Activated CD4-positive, alpha-beta T cell treated with anti-CD3 and anti-CD28 coated beads for 24 hours (primary cell): ENCODE measurements around the gene ALKBH7.
"Not testable (repeated sequence)": the region's sequence is repeated elsewhere in the genome, so short reads cannot be mapped to it uniquely, and the experiment has no call there.

Experiments
- DNase-seq, 2 donors: peaks; one replicate each; pipeline ENCODE4 v3.0.0-alpha.2; 2020; ENCODE audit warnings: low read depth in 2 of 2

ALKBH7 gene, protein sequence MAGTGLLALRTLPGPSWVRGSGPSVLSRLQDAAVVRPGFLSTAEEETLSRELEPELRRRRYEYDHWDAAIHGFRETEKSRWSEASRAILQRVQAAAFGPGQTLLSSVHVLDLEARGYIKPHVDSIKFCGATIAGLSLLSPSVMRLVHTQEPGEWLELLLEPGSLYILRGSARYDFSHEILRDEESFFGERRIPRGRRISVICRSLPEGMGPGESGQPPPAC

DNA sequence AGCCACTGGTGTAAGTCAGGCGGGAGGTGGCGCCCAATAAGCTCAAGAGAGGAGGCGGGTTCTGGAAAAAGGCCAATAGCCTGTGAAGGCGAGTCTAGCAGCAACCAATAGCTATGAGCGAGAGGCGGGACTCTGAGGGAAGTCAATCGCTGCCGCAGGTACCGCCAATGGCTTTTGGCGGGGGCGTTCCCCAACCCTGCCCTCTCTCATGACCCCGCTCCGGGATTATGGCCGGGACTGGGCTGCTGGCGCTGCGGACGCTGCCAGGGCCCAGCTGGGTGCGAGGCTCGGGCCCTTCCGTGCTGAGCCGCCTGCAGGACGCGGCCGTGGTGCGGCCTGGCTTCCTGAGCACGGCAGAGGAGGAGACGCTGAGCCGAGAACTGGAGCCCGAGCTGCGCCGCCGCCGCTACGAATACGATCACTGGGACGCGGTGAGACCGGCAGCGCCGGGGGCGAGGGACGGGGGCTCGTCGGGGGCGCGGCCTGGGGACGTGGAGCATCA is at the start of gene ALKBH7:
Gene ALKBH7, plus strand, starts transcription at position 201 of the 502 bp plus-strand sequence. Its CDS starts 27 bp downstream, at position 228.
- peak; percentile 90 to 96 for DNase-seq

DNA sequence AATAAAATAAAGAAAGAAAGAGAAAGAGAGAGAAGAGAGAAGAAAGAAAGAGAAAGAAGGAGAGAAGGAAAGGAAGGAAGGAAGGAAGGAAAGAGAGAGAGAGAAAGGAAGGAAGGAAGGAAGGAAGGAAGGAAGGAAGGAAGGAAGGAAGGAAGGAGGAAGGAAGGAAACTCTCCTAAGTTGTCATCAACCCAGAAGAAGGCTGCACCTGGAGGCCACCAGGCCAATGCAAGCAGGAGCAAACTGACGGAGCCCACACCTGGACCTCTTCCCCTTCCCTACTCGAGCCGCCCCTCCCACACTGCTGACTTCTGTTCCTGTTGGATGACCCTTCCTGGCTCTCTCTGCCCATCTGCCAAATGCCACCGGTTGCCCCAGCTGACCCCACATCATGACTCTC is 47.8 kb upstream of the ALKBH7 start:
- DNase-seq, result no peak

DNA sequence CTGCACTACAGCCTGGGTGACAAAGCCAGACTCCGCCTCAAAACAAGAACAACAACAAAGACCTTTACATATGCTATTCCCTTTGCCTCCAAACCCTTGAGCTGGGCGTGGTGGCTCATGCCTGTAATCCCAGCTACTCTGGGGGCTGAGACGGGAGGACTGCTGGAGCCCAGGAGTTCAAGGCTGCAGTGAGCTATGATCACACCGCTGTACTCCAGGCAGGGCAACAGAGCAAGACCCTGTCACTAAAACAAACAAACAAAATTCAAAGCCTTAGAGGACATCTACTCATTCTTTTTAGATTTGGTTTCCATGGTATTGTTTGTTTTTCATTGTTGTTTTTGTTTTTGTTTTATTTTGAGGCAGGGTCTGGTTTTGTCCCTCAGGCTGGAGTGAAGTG is 47.0 kb upstream of the ALKBH7 start:
- no peak for DNase-seq

DNA sequence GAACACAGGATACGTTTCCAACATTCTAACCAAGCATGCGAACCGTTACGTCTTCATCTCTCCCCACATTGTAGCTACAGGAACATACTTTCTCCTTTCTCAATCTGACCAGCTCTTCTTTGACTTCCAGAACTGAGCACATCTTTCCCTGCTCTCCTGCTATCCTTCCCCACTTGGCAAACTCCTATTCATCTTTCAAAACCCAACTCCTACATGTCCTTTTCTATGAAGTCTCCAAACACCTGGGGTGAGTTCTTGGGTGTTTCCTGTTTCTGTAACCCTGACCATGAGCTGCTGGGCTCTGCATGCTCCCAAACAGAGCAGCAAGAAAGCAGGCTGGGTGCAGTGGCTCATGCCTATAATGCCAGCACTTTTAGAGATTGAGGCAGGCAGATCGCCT is 45.8 kb upstream of the ALKBH7 start:
- no peak for DNase-seq

DNA sequence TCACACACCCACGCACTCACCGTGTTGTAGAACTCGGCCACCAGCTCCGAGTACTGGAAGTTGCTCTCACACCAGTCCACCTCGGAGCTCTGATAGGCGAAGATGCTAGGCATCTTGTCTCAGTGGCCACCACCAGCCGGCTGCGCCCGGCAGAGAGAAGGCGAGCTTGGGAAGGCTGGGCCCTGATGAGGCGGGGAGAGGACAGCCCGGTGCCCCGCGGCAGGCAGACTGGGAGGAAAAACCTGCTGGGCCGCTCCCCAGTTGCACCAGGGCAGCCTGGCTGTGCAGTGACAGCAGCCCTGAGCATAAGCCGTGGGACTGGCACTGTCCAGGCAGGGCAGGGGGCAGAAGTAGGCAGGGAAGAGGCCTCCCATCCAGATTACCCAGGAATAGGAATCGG is 39.2 kb upstream of the ALKBH7 start, which contains the start of gene ACER1:
Gene ACER1, minus strand, starts transcription at position 174 of the 400 bp plus-strand sequence. Its CDS starts 61 bp downstream, at position 113.
- no peak for DNase-seq

DNA sequence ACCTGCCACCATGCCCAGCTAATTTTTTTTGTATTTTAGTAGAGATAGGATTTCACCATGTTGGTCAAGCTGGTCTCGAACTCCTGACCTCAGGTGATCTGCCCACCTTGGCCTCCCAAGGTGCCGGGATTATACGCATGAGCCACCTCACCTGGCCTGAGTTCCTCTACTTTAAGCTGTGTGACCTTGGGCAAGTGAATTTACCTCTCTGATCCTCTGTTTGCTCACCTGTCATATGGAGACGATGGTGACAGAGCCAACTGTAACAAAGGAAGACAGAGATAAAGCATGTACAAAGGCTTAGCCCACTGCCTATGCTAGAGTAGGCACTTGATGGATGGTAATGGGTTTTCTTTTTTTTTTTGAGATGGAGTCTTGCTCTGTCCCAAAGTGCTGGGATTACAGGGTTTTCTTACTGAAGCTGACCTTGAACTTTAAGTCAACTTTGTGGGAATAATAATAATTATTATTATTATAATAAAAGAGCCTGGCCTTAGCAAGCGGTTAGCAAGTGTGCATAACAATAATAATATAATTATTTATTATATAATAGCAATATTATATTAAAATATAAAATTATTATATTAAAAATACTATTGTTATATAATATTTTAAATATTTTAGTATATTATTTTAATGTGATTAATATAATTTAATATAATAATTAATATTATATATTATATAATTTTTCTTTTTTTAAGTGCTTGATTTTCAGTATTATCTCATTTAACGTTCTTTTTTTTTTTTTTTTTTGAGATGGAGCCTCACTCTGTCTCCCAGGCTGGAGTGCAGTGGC is 37.9 kb upstream of the ALKBH7 start:
- DNase-seq, result no peak

DNA sequence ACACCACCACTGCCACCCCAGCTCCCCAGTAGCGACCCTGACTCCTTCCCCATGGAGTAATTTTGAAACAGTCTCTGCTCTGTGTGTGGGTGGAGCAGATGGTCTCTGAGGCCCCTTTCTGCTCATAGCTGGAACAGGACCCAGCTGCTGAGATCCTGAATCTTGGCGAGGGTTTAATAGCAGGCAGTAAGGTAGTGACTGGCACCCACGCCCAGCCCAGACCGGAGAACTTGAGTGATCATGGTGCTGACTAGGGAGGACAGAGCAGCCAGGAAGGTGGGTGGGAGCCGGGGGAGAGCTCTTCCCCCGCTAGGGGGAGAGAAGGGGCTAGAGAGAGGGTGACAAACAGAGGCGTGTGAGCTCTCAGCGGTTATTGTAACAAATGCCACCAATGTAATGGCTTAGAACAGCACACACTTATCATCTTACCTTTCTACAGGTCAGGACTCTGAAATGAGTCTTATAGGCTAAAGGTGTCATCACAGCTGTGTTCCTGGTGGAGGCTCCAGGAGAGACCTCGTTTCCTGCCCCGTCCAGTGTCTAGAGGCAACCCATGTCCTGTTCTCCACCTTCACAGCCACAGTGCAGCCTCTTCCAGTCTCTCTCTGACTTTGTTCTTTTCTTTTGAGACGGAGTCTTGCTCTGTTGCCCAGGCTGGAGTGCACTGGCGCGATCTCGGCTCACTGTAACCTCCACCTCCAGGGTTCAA is 31.9 kb upstream of the ALKBH7 start:
- DNase-seq, result no peak

DNA sequence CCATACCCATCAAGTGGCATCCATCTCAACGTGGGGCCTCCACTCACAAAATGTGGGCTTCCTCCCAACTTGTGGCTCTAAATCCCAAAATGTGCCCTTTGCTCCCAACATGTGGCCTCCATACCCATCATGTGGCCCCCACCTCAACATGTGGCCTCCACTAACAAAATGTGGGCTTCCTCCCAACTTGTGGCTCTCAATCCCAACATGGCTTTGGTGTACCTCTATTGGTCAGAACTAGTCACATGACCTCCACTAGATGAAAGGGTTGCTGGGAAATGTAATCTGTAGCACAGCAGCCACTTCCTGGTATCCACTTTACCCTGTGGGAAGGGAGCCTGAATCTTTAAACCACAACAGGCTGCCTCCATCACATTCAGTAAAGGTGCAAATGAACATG is 29.1 kb upstream of the ALKBH7 start:
- DNase-seq, result no peak

DNA sequence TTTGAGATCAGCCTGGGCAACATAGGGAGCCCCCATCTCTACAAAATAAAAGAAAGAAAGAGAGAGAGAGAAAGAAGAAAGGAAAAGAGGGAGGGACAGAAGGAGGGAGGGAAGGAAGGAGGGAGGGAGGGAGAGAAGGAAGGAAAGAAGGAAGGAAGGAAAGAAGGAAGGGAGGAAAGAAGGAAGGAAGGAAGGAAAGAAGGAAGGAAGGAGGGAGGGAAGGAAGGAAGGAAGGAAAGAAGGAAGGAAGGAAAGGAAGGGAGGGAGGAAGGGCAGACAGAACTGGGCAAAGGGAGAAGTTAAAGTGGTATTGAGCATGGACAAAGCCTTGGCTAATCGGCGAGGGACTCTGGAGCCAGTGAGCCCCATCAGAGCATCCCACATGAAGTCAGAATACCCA is 23.3 kb upstream of the ALKBH7 start:
- DNase-seq, result not testable (repeated sequence)

DNA sequence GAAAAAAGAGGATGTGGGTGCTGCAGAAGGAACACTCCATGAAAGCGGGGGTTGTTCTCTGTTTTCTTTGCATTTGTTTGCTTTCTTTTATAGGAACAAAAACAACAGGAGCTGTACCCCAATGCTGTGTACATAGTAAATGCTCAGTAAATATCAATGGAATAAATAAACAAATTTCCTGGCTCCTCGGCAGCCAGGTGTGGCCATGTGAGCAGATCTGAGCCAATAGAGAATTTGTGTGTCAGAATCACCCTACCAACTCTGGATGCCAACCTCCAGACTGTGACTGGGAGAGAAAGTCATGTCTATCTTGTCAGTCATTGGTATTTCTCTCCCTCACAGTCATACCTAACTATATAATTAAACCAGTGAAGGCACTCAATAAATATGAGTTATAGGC is 21.9 kb upstream of the ALKBH7 start:
- DNase-seq, result no peak

DNA sequence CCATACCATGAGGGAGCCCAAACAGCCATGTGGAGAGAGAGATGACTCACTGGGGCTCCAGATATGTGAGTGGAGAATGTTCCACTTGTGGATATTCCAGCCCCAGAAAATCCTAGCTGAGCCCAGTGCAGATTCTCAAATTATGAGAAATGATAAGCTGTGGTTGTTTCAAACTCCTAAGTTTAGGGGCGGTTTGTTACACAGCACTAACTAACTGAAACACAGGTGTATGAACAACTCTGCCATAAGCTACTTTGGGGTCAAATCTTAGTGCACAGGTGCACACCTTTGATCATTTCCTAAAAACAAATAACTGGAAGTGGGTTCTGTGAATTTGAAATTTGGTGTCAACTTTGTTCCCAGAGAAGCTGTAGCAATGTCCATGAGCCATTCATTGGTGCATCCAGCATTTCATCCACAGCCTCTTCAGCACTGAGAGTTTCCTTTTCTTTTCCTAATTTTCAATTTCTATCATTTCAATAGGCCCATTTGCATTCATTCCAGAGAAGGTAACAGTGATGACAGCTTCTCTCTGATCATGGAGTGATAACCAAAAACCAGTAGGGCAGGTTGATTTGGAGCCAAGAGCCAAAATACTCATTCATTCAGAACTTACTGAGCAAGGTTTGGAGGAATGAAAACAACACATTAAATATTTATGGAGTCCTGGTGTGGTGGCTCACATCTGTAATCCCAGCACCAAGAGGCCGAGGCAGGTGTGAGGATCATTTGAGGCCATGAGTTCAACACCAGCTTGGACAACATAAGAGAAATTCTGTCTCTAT is 20.0 kb upstream of the ALKBH7 start:
- DNase-seq, result no peak

DNA sequence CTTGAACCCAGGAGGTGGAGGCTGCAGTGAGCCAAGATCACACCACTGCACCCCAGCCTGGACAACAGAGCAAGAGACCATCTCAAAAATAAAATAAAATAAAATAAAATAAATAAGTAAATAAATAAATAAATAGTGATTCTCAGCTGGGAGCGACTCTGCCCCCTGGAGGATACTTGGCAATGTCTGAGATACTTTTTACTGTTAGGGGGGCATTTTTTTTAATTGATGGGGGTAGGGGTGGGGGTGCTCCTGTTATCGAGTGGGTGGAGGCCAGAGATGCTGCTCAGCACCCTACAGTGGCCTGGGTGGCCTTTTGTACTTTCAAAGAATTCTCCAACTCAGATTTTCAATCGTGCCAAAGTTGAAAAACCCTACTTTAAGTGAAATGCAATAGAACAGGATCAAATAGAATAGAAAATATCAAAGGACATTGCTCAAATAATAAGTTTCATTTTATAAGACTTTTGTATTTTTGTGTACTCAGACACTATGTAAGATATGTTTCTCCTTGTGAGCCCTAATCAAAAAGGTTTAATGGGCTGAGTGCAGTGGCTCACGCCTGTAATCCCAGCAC is 18.4 kb upstream of the ALKBH7 start:
- no peak for DNase-seq

DNA sequence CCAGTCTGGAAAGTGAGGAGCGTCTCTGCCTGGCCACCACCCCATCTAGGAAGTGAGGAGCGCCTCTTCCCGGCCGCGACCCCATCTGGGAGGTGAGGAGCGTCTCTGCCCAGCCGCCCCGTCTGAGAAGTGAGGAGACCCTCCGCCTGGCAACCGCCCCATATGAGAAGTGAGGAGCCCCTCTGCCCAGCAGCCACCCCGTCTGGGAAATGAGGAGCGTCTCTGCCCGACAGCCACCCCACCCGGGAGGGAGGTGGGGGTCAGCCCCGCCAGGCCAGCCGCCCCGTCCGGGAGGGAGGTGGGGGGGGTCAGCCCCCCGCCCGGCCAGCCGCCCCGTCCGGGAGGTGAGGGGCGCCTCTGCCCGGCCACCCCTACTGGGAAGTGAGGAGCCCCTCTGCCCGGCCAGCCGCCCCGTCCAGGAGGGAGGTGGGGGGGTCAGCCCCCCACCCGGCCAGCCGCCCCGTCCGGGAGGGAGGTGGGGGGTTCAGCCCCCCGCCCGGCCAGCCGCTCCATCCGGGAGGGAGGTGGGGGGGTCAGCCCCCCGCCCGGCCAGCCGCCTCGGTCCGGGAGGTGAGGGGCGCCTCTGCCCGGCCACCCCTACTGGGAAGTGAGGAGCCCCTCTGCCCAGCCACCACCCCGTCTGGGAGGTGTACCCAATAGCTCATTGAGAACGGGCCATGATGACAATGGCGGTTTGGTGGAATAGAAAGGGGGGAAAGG is 17.1 kb upstream of the ALKBH7 start:
- not testable (repeated sequence) for DNase-seq

DNA sequence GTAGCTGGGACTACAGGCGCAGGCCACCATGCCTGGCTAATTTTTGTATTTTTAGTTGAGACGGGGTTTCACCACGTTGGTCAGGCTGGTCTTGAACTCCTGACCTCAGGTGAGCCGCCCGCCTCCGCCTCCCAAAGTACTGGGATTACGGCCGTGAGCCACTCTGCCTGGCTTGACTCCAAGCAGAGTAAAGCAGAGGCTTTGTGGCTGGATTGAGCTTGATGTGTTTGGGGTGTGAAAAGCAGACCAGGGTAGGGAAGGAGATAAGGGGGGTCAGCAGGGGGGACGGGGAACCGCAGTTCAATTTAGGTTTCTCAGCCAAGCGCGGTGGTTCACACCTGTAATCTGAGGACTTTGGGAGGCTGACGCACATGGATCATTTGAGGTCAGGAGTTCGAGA is 15.4 kb upstream of the ALKBH7 start:
- DNase-seq, result no peak

DNA sequence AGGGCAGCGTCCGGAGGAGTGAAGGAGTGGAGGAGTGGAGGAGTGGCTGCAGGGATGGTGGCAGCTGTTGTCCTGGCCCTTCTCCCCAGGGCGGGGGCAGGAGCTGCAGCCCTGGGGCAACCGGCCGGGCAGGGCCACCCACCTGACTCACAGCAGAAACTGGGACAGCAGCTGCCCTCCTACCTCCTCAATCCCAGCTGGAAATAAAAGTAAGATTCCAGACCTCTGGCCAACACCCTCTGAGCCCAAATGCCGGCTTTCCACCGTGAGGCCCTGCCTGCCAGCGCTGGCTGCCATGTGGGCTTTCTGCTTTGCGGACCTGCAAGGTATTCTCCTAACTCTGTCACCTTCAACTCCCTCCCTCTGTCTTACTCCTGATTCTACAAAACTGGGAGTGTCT is 14.6 kb upstream of the ALKBH7 start:
- no peak for DNase-seq

DNA sequence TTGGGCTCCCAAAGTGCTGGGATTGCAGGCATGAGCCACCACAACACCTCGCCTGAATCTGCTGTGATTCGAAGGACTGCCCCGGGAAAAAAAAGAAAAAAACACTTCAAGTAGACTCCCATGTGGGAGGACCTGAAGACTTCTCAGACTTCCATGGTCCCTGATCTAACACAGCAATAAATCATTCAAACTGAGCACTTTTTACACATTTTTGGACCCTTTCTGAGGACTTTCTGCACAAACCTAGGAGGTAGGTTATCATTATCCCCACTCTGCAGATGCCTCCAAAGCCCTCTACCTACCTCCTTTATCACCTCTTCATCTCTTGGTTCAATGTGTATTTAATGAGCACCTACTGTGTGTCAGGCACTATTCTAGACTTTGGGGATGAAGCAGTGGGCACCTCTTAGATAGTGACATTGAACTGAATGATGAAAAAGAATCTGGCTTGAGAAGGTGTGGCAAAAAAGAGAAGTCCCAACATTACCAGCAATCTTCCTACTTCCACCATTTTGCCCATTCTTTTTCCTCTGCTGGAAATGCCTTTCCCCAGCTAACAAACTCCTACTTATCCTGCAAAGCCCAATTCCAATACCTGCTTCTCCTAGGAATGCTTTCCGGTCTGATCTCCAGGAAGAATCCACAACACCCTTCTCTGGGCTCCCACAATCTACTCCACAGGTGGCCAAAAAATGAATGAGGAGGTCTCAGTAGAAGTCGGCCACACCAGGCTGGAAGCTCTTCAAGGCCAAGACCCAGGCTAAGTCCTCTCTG is 12.8 kb upstream of the ALKBH7 start:
- no peak for DNase-seq

DNA sequence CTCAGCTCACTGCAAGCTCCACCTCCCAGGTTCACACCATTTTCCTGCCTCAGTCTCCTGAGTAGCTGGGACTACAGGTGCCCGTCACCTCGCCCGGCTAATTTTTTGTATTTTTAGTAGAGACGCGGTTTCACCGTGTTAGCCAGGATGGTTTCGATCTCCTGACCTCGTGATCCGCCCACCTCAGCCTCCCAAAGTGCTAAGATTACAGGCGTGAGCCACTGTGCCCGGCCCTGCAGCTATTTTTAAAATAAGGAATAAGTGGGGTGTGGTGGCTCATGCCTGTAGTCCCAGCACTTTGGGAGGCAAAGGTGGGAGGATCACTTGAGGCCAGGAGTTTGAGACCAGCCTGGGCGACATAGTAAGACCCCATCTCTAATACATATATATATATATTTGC is 12.1 kb upstream of the ALKBH7 start:
- not testable (repeated sequence) for DNase-seq

DNA sequence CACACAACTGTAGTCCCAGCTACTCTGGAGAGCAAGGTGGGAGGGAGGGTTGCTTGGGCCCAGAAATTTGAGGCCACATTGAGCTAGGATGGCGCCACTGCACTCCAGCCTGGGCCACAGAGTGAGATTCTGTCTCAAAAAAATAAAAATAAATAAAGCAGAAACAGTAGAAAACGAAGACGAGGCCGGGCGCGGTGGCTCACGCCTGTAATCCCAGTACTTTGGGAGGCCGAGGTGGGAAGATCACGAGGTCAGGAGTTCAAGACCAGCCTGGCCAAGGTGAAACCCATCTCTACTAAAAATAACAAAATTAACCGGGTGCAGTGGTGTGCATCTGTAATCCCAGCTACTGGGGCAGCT is 11.8 kb upstream of the ALKBH7 start:
- not testable (repeated sequence) for DNase-seq

DNA sequence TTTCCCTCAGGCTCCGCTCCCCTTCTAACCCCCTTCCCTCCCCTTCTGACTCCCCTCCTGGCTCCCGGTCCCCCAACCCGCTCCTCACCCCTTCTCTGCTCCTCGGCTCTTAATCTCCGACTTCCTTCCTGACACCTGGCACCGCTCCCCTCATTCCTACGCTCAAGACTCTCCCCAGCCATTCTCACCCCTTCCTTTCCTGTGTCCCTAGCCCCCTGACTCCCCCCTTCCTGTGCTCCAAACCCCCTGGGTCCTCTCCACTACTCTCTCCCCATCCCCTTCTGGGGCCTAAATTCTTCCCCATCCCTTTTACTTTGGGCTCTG is 10.6 kb upstream of the ALKBH7 start:
- DNase-seq, result no peak

DNA sequence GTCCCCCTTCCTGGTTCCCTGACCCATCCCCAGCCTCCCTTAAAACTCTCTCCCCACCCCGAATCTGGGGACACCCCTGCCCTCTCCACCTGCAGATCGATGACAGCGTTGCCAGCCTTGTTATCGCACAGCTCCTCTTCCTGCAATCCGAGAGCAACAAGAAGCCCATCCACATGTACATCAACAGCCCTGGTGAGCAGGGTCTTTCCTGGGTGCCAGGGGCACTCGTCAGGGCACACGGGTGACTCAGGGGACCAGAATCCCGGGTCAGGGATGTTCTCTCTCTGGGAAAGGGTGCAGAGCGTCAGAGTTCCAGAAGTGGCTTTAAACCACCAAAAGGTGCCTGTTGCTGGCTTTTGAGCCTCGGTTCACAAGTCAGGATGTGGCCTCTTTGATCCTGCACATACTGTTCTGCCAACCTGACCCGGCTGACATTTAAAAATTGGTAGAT is 10.2 kb upstream of the ALKBH7 start:
- DNase-seq, result no peak
